ENCODE data around the gene SDC4. TPM values are rescaled to one million over a fixed set of nuclear protein-coding genes. Genes with fewer than 3 reads are reported as not detected.

SDC4 gene
- total and polyA plus RNA-seq, 9 of the 15 experiments (the other 6 are each of a cell fraction or from before 2014, with no cell fraction given) = 2.1 to 10.7 (median 6.3) TPM

GRCh38 chr20:45325371-45325770 is 22.9 kb downstream of the SDC4 start:
- no peak overlapping the region for H3K27ac ChIP-seq (ENCODE audit: extremely low read depth, low read depth, low read length)
- no peak overlapping the region for H3K4me3 ChIP-seq
- TF ChIP-seq POLR2AphosphoS5 (IDR thresholded peaks at IDR 0.05; ENCODE audit: control insufficient read depth, insufficient read depth, low read depth, low read length) (no peak), SFPQ (IDR thresholded peaks at IDR 0.05; ENCODE audit: low read depth, low read length) (no peak), ZNF644 (tag; IDR thresholded peaks at IDR 0.05; ENCODE audit: low read depth) (no peak)
- H3K9me3 ChIP-seq (replicated peaks; ENCODE audit: control insufficient read depth, insufficient read depth, low read depth, low read length) = no peaks in the 10 kb centered on the region
- peaks cover 3% of the 10 kb centered on the region for H3K9me1 ChIP-seq (ENCODE audit: control insufficient read depth, insufficient read depth, low read length)
- ChIA-PET CTCF (ENCODE audit: low intra/inter-chr PET ratio) (no interaction called here), POLR2A (interaction anchor here (0.7 to 1.9 kb wide), 2 partner anchors 9 to 22 kb away, joined by 3 to 5 read pairs; partner anchors contain the start of gene SDC4)
- no peak overlapping the region for H2AFZ ChIP-seq (ENCODE audit: low read depth, low read length)
- H4K20me1 ChIP-seq (replicated peaks; ENCODE audit: control insufficient read depth, insufficient read depth, low read length) = no peaks in the 10 kb centered on the region
- no peaks in the 10 kb centered on the region for H3K79me2 ChIP-seq (ENCODE audit: control insufficient read depth, insufficient read depth, low read length)
- WGBS (ENCODE audit: insufficient coverage, low coverage, missing lambda C conversion rate) = 67% methylated on average over 5 of the region's 6 CpGs
- H3K9ac ChIP-seq (ENCODE audit: insufficient read depth in 1 of 2, low read depth in 2 of 2, low read length in 2 of 2) = no peak overlapping the region
- peaks cover 4 to 9% of the 10 kb centered on the region in 2 experiments; a peak in 4 of 5 replicates for H3K4me1 ChIP-seq (replicated peaks in 1 of 2; ENCODE audit: control insufficient read depth in 2 of 2, insufficient read depth in 2 of 2, low read length in 2 of 2)
- no TSS peak for BruUV-seq (replicated peaks)
- H3K27me3 ChIP-seq (ENCODE audit: control insufficient read depth in 2 of 2, insufficient read depth in 2 of 2, low read length in 2 of 2) = no peaks in the 10 kb centered on the region
- no peak overlapping the region for H3K4me2 ChIP-seq (ENCODE audit: insufficient read depth, low read length)
- DNase-seq (ENCODE audit: extremely low read depth in 1 of 4, low spot score in 3 of 4) = no peak
- in situ Hi-C loops (cut with MboI) (no loop called here), intact Hi-C loops (cut with micrococcal nuclease) (no loop called here)
- no peak for FAIRE-seq
- no peak for ATAC-seq
- H3K36me3 ChIP-seq (ENCODE audit: control insufficient read depth, insufficient read depth, low read length) = peaks cover 11% of the 10 kb centered on the region; the same call in 2 of the 3 replicates

Measured in K562 (cell line).